Vagina (tissue), 2 donors: ENCODE results near the gene HOXA5.

Experiments
- CTCF ChIP-seq, 3 experiments: fragments of 450-650 bp in 2 of 3; fragments of 200-600 bp in 1 of 3; sonication (generic) in 1 of 3; IDR thresholded peaks; one replicate each; pipeline ENCODE4 v1.5.1; 2017 to 2019; ENCODE audit warnings: antibody characterized with exemption in 3 of 3, mild to moderate bottlenecking in 2 of 3, moderate library complexity in 2 of 3
- POLR2A ChIP-seq, 2 donors: fragments of 450-650 bp; IDR thresholded peaks; one replicate each; pipeline ENCODE4 v1.6.1; 2017; ENCODE audit warnings: antibody characterized with exemption in 2 of 2, mild to moderate bottlenecking in 2 of 2, moderate library complexity in 2 of 2
- POLR2AphosphoS5 ChIP-seq, 2 donors: sonication (generic); formaldehyde crosslinking; IDR thresholded peaks; one replicate each; pipeline ENCODE4 v1.9.0; 2017; ENCODE audit warnings: antibody characterized with exemption in 2 of 2, mild to moderate bottlenecking in 2 of 2, low read depth in 1 of 2; ENCODE audit not compliant: insufficient read depth in 1 of 2

GRCh38 chr7:27152816-27153442, 9.4 kb upstream of the HOXA5 start:
- TF ChIP-seq POLR2A (IDR thresholded peaks at IDR 0.05) (no peak), CTCF (IDR thresholded peaks at IDR 0.05) (no peak), POLR2AphosphoS5 (IDR thresholded peaks at IDR 0.05; ENCODE audit: insufficient read depth in 1 of 2, low read depth in 1 of 2) (no peak)
